ENCODE results near the gene ZBTB8A. TPM values are rescaled to one million over a fixed set of nuclear protein-coding genes. Genes with fewer than 3 reads are reported as not detected.
"Not testable (repeated sequence)": the region's sequence is repeated elsewhere in the genome, so short reads cannot be mapped to it uniquely, and the experiment has no call there.

ZBTB8A gene
- total and polyA plus RNA-seq, 5 donors = 1.8 to 5.1 (median 3.8) TPM

DNA sequence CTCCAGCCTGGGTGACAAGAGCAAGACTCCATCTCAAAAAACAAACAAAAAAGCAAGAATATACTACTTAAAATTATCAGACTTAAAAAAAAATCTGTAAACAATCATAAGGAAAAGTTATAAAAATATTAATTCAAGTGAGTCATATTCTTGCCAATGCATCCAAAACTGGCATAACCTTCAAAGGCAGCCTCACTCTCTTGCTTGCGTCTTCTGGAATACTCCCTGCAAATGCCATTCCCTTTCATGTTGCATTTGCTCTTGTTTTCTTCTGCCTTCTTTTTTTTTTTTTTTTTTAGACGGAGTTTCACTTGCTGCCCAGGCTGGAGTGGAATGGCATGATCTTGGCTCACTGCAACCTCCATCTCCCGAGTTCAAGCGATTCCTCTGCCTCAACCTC is 32.2 kb upstream of the ZBTB8A start:
- H3K4me1 ChIP-seq (ENCODE audit: control insufficient read depth, insufficient read depth, low read length) = no peaks in the 10 kb centered on the region
- H3K27ac ChIP-seq (ENCODE audit: low read length) = no peak overlapping the region
- intact Hi-C loops (cut with DNase I) = no loop called here
- H3K4me3 ChIP-seq (ENCODE audit: low read length) = no peak overlapping the region
- H3K9me3 ChIP-seq (ENCODE audit: control insufficient read depth, low read length) = no peaks in the 10 kb centered on the region
- H3K27me3 ChIP-seq (ENCODE audit: control insufficient read depth, insufficient read depth) = no peaks in the 10 kb centered on the region
- WGBS = 86% methylated on average over 4 of the region's 4 CpGs
- ATAC-seq (no peak), DNase-seq (no peak)

DNA sequence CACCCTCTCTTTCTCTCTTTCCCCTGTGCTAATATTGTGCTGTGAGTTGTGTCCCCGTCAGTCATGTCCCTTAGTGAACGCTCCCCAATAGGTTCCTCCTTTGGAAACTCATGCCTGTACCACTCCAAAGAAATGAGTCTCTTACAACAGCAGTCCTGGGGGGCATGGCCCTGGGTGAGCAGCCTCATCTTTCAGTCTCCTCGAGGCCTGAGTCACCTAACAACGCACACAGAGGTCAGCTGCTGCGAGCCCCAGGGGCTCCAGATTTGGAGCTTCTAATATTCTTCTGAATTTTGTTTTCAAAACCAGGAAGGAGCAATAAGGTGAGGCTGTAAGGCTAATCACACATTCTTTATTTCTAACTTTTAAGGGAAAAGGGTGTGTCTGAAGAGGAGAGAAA is 30.5 kb upstream of the ZBTB8A start:
- Histone ChIP-seq H3K27ac (ENCODE audit: low read length) (no peak overlapping the region), H3K4me1 (ENCODE audit: control insufficient read depth, insufficient read depth, low read length) (no peaks in the 10 kb centered on the region), H3K4me3 (ENCODE audit: low read length) (no peak overlapping the region), H3K9me3 (ENCODE audit: control insufficient read depth, low read length) (no peaks in the 10 kb centered on the region), H3K27me3 (ENCODE audit: control insufficient read depth, insufficient read depth) (no peaks in the 10 kb centered on the region)
- 80% methylated on average over 5 of the region's 5 CpGs for WGBS
- no peak for DNase-seq
- intact Hi-C loops (cut with DNase I) = no loop called here
- no peak for ATAC-seq

DNA sequence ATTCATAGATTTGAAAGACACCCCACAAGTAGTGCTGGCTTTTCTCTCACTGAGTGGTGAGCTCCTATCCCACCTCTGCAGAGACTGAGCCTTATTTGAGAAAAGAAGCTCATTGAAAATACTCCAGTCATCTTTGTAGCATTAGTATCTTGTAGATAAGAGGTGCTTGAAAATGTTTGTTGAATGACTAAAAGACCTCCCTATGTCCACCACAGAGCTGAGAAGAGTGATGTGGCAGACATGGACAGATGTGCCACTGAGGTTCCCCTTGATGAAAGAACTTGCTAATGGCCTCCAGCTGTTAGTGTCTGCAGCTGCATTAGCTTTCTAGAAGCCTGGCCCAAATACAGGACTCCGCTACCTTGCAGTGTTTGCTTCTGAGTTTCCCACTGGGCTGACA is 29.3 kb upstream of the ZBTB8A start:
- 96% methylated on average over 1 of the region's 1 CpG for WGBS
- Histone ChIP-seq H3K27me3 (ENCODE audit: control insufficient read depth, insufficient read depth) (no peaks in the 10 kb centered on the region), H3K9me3 (ENCODE audit: control insufficient read depth, low read length) (no peaks in the 10 kb centered on the region), H3K4me3 (ENCODE audit: low read length) (no peak overlapping the region), H3K27ac (ENCODE audit: low read length) (no peak overlapping the region), H3K4me1 (ENCODE audit: control insufficient read depth, insufficient read depth, low read length) (no peaks in the 10 kb centered on the region)
- intact Hi-C loops (cut with DNase I) = no loop called here
- ATAC-seq (no peak), DNase-seq (no peak)

DNA sequence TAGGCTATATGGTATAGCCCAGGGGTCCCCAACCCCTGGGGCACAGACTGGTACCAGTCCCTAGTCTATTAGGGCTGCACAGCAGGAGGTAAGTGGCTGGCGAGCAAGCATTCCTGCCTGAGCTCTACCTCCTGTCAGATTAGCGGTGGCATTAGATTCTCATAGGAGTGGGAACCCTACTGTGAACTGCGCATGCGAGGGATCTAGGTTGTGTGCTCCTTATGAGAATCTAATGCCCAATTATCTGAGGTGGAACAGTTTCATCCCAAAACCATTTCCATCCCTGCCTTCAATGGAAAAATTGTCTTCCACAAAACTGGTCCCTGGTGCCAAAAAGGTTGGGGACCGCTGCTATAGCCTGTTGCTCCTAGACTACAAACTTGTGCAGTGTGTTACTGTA is 22.8 kb upstream of the ZBTB8A start:
- 91% methylated on average over 5 of the region's 5 CpGs for WGBS
- Histone ChIP-seq H3K9me3 (ENCODE audit: control insufficient read depth, low read length) (no peaks in the 10 kb centered on the region), H3K4me3 (ENCODE audit: low read length) (no peak overlapping the region), H3K27me3 (ENCODE audit: control insufficient read depth, insufficient read depth) (no peaks in the 10 kb centered on the region), H3K4me1 (ENCODE audit: control insufficient read depth, insufficient read depth, low read length) (no peaks in the 10 kb centered on the region), H3K27ac (ENCODE audit: low read length) (no peak overlapping the region)
- DNase-seq (no peak), ATAC-seq (no peak)
- intact Hi-C loops (cut with DNase I) = no loop called here

DNA sequence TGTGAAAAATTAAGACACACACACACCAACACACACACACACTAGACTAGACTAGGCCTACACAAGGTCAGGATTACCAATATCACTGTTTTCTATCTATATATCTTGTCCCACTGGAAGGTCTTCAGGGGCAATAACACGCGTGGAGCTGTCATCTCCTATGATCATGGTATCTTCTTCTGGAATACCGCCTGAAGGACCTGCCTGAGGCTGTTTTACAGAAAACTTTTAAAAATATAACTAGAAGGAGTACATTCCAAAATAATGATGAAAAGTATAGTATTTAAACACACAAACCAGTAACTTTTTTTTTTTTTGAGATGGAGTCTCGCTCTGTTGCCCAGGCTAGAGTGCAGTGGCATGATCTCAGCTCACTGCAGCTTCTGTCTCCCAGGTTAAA is 20.3 kb upstream of the ZBTB8A start:
- ATAC-seq (no peak), DNase-seq (no peak)
- no peak overlapping the region for H3K27ac ChIP-seq (ENCODE audit: low read length)
- H3K27me3 ChIP-seq (ENCODE audit: control insufficient read depth, insufficient read depth) = no peaks in the 10 kb centered on the region
- intact Hi-C loops (cut with DNase I) = no loop called here
- WGBS = 85% methylated on average over 4 of the region's 4 CpGs
- no peak overlapping the region for H3K4me3 ChIP-seq (ENCODE audit: low read length)
- no peaks in the 10 kb centered on the region for H3K4me1 ChIP-seq (ENCODE audit: control insufficient read depth, insufficient read depth, low read length)
- no peaks in the 10 kb centered on the region for H3K9me3 ChIP-seq (ENCODE audit: control insufficient read depth, low read length)

DNA sequence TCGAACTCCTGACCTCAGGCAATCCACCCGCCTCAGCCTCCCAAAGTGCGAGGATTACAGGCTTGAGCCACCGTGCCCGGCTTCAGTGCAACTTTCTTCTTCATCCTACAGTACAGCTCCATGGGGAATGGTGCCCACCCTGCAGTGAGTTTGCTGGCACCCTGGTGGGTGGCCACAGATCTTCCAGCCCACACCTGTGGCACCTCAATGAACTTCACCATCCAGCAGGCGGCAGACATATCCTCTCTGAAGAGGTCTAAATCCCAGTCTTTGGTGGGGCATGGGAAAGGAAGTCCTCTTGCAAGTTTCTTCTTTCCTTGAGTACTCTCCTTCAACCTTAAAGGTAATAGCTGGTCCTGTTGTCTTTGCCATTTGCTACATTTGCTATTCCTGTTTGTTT is 18.1 kb upstream of the ZBTB8A start:
- no peaks in the 10 kb centered on the region for H3K4me1 ChIP-seq (ENCODE audit: control insufficient read depth, insufficient read depth, low read length)
- DNase-seq (no peak), ATAC-seq (no peak)
- H3K27me3 ChIP-seq (ENCODE audit: control insufficient read depth, insufficient read depth) = no peaks in the 10 kb centered on the region
- 84% methylated on average over 6 of the region's 6 CpGs for WGBS
- H3K4me3 ChIP-seq (ENCODE audit: low read length) = no peak overlapping the region
- no peak overlapping the region for H3K27ac ChIP-seq (ENCODE audit: low read length)
- intact Hi-C loops (cut with DNase I) = no loop called here
- H3K9me3 ChIP-seq (ENCODE audit: control insufficient read depth, low read length) = no peaks in the 10 kb centered on the region

DNA sequence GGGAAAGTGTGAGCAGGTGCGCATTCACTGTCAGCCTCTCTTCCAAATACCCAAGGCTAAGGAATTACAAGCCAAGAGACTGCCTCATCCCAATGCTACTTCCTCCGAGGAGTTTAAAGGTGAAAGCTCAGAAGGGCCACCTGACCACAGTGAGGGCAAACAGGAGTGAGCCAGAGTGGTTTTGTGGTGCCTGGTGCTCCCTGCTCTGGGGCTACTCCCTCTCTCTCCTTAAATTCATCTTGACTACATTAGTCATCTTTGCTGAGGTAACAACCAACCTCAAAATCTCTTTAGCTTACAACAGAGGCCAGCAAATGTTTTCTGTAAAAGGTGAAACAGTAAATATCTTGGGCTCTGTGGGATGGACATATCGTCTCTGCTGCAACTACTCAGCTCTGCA is 14.2 kb upstream of the ZBTB8A start:
- Histone ChIP-seq H3K4me1 (ENCODE audit: control insufficient read depth, insufficient read depth, low read length) (no peaks in the 10 kb centered on the region), H3K4me3 (ENCODE audit: low read length) (no peak overlapping the region), H3K27me3 (ENCODE audit: control insufficient read depth, insufficient read depth) (no peaks in the 10 kb centered on the region), H3K9me3 (ENCODE audit: control insufficient read depth, low read length) (no peaks in the 10 kb centered on the region), H3K27ac (ENCODE audit: low read length) (no peak overlapping the region)
- 89% methylated on average over 3 of the region's 3 CpGs for WGBS
- ATAC-seq = no peak
- intact Hi-C loops (cut with DNase I) = no loop called here
- no peak for DNase-seq

DNA sequence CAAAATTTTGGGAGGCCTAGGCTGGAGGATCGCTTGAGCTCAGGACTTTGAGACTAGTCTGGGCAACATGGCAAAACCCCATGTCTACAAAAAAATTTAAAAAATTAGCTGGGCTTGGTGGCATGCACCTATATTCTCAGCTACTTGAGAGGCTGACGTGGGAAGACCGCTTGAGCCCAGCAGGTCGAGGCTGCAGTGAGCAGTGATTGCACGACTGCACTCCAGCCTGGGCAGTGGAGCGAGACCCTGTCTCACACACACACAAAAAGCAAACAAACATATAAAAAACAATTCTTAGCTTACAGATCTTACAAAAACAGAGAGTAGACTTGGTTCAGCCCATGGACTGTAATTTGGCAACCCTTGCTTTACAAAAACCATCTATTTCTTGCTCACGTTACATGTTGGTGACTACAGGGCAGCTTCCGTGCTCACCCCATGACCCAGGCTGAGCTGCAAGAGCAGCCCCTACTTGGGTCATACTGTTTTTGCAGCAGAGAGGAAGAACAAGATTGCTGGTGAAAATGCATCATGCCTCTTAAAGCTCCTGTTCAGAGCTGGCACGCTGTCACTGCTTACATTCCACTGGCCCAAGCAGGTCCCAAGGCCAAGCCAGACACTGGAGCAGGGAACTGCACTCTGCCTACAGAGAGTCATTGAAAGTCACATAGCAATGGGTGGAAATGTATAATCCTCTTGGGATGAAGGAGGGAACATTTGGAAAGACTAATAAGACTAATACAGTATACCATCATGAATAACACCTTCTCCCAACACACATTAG is 13.4 kb upstream of the ZBTB8A start:
- Histone ChIP-seq H3K4me1 (ENCODE audit: control insufficient read depth, insufficient read depth, low read length) (no peaks in the 10 kb centered on the region), H3K27me3 (ENCODE audit: control insufficient read depth, insufficient read depth) (no peaks in the 10 kb centered on the region), H3K4me3 (ENCODE audit: low read length) (no peak overlapping the region), H3K27ac (ENCODE audit: low read length) (no peak overlapping the region), H3K9me3 (ENCODE audit: control insufficient read depth, low read length) (no peaks in the 10 kb centered on the region)
- no peak for DNase-seq
- whole genome bisulfite sequencing = 94% methylated on average over 9 of the region's 9 CpGs
- ATAC-seq = no peak
- intact Hi-C loops (cut with DNase I) = no loop called here

DNA sequence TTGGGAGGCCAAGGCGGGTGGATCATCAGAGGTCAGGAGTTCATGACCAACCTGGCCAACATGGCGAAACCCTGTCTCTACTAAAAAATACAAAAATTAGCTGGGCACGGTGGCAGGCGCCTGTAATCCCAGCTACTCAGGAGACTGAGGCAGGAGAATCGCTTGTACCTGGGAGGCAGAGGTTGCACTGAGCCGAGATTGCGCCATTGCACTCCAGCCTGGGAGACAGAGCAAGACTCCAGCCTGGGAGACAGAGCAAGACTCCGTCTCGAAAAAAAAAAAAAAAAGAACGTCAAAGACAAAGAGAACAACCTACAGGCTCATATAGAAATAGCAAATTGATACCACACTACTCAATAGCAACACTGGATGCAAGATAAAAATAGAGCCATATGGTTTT is 10.7 kb upstream of the ZBTB8A start:
- DNase-seq; H3K27me3 ChIP-seq (ENCODE audit: control insufficient read depth, insufficient read depth); intact Hi-C loops (cut with DNase I); H3K4me3 ChIP-seq (ENCODE audit: low read length); H3K9me3 ChIP-seq (ENCODE audit: control insufficient read depth, low read length); ATAC-seq; H3K27ac ChIP-seq (ENCODE audit: low read length); H3K4me1 ChIP-seq (ENCODE audit: control insufficient read depth, insufficient read depth, low read length): not testable (repeated sequence)
- 86% methylated on average over 10 of the region's 10 CpGs for WGBS

DNA sequence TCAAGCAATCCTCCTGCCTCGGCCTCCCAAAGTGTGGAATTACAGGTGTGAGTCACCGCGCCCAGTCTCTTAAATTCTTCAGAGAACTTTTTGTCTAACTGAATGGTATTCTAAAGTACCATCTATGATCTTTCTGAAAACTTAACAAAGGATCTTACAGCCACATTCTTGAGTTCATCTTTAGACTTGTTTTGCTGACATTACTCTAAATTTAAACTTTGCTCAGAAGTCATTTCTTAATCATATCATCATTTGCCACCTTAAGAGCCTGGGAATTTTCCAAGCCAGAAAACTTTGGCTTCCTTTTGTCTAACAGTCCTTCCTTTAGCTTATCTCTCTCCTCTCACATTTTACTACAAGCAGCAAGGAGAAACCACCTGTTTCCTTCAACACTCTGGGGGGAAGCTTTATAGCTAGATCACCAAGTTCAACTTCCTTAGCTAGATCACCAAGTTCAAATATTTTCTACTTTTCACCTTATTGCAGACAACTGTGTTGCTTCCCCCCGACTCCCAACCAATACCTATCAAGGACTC is 5.4 kb upstream of the ZBTB8A start:
- Histone ChIP-seq H3K27me3 (ENCODE audit: control insufficient read depth, insufficient read depth) (no peaks in the 10 kb centered on the region), H3K9me3 (ENCODE audit: control insufficient read depth, low read length) (no peaks in the 10 kb centered on the region), H3K4me1 (ENCODE audit: control insufficient read depth, insufficient read depth, low read length) (no peaks in the 10 kb centered on the region), H3K27ac (ENCODE audit: low read length) (no peak overlapping the region), H3K4me3 (ENCODE audit: low read length) (no peak overlapping the region)
- DNase-seq (no peak), ATAC-seq (no peak)
- WGBS = 66% methylated on average over 4 of the region's 4 CpGs
- intact Hi-C loops (cut with DNase I) = no loop called here

DNA sequence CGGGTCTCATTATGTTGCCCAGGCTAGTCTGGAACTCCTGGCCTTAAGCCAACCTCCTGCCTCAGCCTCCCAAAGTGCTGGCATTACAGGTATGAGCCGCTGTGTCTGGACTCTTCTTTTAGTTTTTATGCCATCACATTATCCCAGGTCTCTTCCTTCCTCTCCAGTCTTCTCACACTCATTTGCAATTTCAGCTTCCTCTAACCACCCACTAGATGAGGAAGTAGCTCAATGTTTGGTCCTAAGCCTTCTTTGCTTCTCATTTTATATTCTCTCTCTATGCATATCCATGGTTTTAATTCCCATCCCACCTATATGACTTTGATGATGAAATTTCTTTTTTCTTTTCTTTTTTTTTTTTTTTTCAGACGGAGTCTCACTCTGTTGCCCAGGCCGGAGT is 3.1 kb upstream of the ZBTB8A start:
- no peaks in the 10 kb centered on the region for H3K4me1 ChIP-seq (ENCODE audit: control insufficient read depth, insufficient read depth, low read length)
- no peak overlapping the region for H3K27ac ChIP-seq (ENCODE audit: low read length)
- no peaks in the 10 kb centered on the region for H3K9me3 ChIP-seq (ENCODE audit: control insufficient read depth, low read length)
- ATAC-seq (no peak), DNase-seq (no peak)
- intact Hi-C loops (cut with DNase I) = no loop called here
- H3K27me3 ChIP-seq (ENCODE audit: control insufficient read depth, insufficient read depth) = no peaks in the 10 kb centered on the region
- H3K4me3 ChIP-seq (ENCODE audit: low read length) = no peak overlapping the region
- 78% methylated on average over 4 of the region's 4 CpGs for WGBS

DNA sequence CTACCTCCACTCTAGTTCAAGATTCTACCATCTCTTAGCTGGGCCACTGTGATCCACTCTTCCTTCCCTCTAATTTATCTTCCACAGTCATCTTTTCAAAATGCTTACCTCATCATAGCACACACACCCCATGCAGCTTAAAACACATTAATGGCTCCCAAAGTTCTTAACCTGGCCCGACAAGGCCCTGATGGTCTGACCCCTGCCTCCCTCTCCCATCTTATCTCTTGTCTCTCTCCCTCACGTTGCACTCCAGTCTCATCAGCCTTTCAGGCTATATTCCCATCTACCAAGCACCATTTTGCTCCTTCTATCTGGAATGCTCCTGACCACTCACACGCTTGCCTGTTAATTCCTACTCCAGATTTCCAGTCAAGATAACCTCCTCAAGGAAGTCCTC is 2.5 kb upstream of the ZBTB8A start:
- intact Hi-C loops (cut with DNase I) = no loop called here
- Histone ChIP-seq H3K27me3 (ENCODE audit: control insufficient read depth, insufficient read depth) (no peaks in the 10 kb centered on the region), H3K4me3 (ENCODE audit: low read length) (no peak overlapping the region), H3K9me3 (ENCODE audit: control insufficient read depth, low read length) (no peaks in the 10 kb centered on the region), H3K4me1 (ENCODE audit: control insufficient read depth, insufficient read depth, low read length) (no peaks in the 10 kb centered on the region), H3K27ac (ENCODE audit: low read length) (no peak overlapping the region)
- DNase-seq (no peak), ATAC-seq (no peak)
- WGBS = 76% methylated on average over 3 of the region's 3 CpGs
